COLO668 (cell line): ENCODE data around the gene PREP.

ENCODE experiments used
- DNase-seq: peaks from one replicate; lab custom pipeline; 2025; ENCODE audit not compliant: unreplicated experiment; lab: John Stamatoyannopoulos, UW

The PREP gene

GRCh38 chr6:105313211-105313610, 89.7 kb downstream of the PREP start:
- peak; percentile 14 for DNase-seq

DNA sequence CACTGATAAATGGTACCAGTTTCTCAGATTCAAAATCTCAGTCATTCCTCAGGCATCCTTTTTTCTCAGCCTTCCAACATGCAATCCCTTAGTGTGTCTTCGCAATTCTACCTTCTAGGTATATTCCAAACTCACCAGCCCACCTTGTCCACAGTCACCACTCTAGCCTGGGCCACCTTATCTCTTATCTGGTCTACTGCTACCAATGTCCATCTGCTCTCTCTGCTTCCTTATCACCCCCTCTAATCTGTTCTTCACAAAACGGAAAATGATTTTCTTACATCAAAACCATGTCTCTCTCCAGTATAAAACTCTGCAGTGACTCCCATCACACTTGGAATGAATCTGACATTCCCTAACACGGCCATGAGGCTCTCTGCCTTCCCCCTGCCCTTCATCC, 91.9 kb downstream of the PREP start:
- no peak for DNase-seq

GRCh38 chr6:105310371-105310770, 92.5 kb downstream of the PREP start:
- DNase-seq: no peak

GRCh38 chr6:105308840-105309239, 94.0 kb downstream of the PREP start:
- DNase-seq: no peak

- DNase-seq: no peak
Measured at GRCh38 chr6:105305521-105305920, 97.4 kb downstream of the PREP start.

DNA sequence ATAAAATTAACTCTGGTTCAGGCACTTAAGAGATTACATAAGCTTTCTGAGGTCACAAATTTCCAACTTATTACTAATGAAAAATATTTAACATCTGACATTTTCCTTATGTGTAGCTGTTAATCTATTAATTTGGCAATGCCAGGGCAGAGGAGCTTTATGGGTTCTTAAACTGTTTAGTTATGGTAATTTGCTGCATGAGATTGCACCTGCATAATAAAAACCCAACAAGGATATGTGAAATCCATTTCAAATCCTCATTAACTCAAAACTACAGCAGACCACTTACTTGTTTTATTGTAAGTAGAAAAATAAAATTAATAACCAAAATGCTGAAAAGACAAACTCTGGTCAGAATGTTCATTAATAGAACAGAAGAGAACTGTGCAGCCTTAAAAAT, 98.1 kb downstream of the PREP start:
- no peak for DNase-seq

DNA sequence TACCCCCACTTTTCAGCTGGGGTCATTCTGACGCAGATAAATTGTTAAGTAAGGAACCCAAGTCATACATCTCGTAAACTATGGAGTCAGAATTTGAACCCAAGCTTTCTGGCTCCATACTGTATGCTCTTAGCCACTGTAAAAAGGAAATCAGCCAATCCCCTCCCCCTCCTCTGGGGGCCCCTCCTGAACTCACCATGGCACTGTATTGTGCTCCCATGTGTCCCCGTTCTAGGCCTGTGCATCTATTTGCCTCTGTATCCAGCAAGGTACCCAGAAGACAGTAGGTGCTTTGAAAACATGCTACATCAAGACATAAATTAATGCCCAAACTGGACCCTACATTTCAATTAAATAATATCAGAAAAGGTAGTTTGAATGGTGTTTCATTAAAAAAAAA, 98.5 kb downstream of the PREP start:
- no peak for DNase-seq

- DNase-seq: peak; percentile 68
Measured at GRCh38 chr6:105302617-105303128, 100.2 kb downstream of the PREP start.

DNA sequence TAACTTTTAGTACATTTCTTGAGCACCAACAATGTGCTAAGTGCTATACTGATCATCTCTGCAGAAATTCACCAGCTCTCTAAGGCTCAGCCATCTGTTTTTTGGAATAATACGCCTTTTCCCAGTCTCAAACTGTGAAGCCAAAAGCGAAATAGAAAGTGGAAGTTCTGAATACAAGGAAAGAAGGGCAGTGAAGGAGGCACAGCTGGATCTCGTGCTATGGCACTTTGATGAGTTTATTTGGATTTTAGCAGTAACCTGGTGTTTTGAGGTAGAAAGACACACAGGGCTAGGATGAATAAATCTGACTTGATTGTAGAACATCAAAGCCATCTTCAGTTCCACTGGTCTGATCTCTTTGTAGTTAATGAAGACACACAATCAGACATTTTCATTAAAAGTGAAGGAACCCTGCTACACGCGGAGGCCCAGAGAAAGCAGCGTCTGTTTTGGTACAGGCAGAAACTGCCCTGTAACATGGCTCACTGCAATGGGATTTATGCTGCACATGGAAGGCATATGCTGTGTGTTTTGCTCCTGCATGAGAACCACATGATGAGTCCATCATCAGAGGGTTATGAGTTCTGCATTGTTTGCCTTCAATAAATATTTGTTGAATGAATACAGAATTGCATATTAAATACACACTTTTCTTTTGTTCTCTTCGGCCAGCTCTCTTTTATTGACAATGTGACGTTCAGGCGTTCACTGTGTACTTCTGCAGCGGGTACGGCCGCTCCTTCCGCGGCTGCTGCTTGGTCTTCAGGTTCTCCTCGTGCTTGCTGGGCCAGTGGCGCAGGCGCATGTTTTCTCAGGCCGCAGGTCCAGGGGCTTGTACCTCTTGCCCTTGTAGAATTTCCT, 100.9 kb downstream of the PREP start:
- DNase-seq: peak; percentile 68

GRCh38 chr6:105301072-105301503, 101.8 kb downstream of the PREP start:
- DNase-seq: no peak

DNA sequence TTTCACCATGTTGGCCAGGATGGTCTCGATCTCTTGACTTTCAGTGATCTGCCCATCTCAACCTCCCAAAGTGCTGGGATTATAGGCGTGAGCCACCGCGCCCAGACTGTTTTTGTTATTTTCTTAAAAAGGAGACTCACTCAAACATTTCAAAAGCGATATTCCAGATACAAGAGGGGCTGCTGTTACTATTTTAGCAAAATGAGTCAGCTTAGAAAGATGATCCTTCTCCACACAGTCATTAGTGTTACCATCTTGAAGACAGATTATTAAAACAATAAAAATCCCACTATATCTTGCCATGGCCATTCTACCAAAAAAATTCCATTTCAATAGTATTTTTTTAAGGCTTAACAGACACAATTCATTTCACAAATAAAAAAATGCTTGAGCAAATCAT, 102.8 kb downstream of the PREP start:
- DNase-seq: no peak

- DNase-seq: no peak
Measured at GRCh38 chr6:105294129-105294528, 108.8 kb downstream of the PREP start.

DNA sequence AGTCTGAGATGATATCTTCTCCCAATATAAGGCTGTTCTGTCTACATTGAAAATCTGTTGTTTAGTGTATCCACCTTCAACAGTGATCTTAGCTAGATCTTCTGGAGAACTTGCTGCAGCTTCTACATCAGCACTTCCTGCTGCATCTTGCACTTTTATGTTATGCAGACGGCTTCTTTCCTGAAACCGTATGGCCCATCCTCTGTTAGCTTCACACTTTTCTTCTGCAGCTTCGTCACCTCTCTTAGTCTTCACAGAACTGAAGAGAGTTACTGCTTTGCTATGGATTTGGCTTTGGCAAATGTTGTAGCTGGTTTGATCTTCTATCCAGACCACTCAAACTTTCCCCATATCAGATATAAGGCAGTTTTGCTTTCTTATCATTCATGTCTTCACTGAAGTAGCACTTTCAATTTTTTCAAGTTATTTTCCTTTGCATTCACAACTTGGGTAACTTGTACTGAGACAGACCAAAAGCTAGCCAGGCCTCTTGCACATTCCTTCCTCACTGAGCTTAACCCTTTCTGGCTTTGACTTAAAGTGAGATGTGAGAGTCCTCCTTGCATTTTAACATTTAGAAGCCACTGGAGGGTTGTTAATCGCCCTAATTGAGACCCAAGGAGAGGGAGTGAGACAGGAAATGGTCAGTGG, 110.1 kb downstream of the PREP start:
- no peak for DNase-seq

DNA sequence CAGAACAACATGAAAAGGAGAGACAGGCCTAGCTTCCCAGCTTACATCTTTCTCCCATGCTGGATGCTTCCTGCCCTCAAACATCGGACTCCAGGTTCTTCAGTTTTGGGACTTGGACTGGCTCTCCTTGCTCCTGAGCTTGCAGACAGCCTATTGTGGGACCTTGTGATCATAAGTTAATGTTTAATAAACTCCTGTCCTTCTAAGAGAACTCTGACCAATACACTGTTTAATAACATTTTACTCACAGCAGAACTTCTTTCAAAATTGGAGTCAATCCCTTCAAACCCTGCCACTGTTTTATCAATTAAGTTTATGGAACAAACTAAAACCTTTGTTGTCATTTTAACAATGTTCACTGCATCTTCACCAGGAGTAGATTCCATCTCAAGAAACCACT, 111.4 kb downstream of the PREP start:
- no peak for DNase-seq

DNA sequence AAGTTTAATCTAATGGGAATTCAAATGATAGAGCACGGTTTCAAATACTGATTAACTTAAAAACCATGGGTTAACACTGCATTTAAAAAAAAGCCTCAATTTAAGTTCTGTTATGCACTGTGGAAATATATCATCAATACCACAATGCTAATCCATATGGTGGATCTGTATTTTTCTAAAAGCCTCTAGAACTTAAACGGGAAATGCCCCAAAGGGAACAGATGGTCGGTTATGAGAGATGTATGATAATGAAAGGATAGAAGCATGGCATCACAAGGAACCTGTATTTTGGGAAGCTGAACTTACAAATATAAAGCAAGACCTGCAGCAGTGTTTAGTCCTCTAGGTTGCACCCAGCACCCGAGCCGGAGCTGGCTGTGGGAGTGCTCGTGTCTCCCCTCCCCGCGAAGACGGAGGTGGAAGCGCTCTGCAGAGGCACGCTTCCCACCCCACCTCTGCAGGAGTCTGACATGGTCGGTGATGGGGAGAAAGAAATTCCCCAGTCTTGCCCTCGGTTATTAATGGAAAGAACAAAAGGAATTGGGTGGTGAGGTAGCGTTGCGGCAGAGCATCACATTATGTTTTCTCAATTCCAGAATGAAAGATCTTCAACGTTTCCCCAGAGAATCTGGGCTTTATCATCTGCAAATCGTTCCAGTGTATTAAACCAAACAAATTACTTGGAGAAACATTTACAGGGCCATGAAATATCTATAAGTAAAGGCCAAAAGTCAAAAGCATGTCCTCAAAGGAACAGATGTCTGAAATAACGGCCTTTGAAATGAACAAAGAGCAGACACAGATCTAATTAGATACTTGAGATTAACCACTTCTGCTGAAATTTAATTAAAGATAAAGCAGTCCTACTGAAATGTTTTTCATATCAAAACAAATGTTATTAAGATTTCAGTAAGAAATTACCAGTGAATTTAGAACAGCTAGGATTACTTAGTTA, 120.0 kb downstream of the PREP start:
- DNase-seq: no peak

GRCh38 chr6:105280033-105280432, 122.8 kb downstream of the PREP start:
- no peak for DNase-seq

GRCh38 chr6:105279463-105279862, 123.4 kb downstream of the PREP start:
- no peak for DNase-seq

GRCh38 chr6:105278813-105279212, 124.1 kb downstream of the PREP start:
- DNase-seq: no peak

GRCh38 chr6:105278035-105278434, 124.8 kb downstream of the PREP start:
- DNase-seq: no peak

GRCh38 chr6:105276374-105276773, 126.5 kb downstream of the PREP start:
- DNase-seq: no peak

DNA sequence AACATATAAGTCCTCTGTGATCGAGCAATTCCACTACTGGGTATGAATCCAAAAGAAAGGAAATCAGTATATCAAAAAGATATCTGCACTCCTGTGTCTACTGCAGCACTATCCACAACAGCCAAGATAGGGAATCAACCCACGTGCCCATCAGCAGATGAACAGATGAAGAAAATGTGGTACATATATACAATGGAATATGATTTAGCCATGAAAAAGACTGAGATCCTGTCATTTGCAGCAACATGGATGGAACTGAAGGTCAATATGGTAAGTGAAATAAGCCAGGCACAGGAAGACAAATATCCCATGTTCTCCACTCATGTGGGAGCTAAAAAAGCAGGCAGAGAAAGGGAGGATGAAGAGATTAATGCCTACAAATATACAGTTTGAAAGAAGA, 127.3 kb downstream of the PREP start:
- no peak for DNase-seq
